IMR-90 (cell line): Measurements from ENCODE around the gene RDH13. TPM values are rescaled to one million over a fixed set of nuclear protein-coding genes. Genes with fewer than 3 reads are reported as not detected.
"Not testable (repeated sequence)": the region's sequence is repeated elsewhere in the genome, so short reads cannot be mapped to it uniquely, and the experiment has no call there.

ENCODE experiments used
- ATAC-seq: fragments of 200-7000 bp; cut with Tn5 transposase; 2 replicates; pipeline ENCODE4 v1.9.1; 2020; ENCODE audit warnings: low read depth, mild to moderate bottlenecking, moderate library complexity
- BruUV-seq: library from RNA; stranded (reverse); fragments of 400-500 nt; replicated peaks from 2 replicates; lab custom pipeline; 2021; lab: Mats Ljungman, UMichigan
- CTCF ChIA-PET: fragments of 300-600 bp; formaldehyde crosslinking; extraction: SDS; loops from one replicate; lab custom pipeline; 2021; ENCODE audit warnings: antibody characterized with exemption; lab: Yijun Ruan, JAX
- POLR2A ChIA-PET: fragments of 300-600 bp; sonication (Branson Sonifier 250); formaldehyde crosslinking; loops from one replicate; lab custom pipeline; 2022; ENCODE audit warnings: antibody characterized with exemption; ENCODE audit not compliant: unreplicated experiment; lab: Charles Lee
- DNase-seq: peaks from one replicate; pipeline ENCODE4 v3.0.0; 2013
- H2AFZ ChIP-seq: replicated peaks from 2 replicates; pipeline ENCODE3; 2013; ENCODE audit warnings: low read length, mild to moderate bottlenecking; ENCODE audit not compliant: poor library complexity
- H2AK5ac ChIP-seq: 2 replicates; pipeline ENCODE4 v1.6.1; 2013; ENCODE audit warnings: low read depth, low read length, inconsistent platforms
- H2AK9ac ChIP-seq: replicated peaks from 2 replicates; pipeline ENCODE3; 2013; ENCODE audit warnings: mild to moderate bottlenecking, low read depth, low read length, moderate library complexity; ENCODE audit not compliant: poor library complexity
- H2BK120ac ChIP-seq: 2 replicates; pipeline ENCODE4 v1.6.1; 2013; ENCODE audit warnings: low read depth, low read length, inconsistent platforms
- H2BK15ac ChIP-seq: 3 replicates; pipeline ENCODE4 v1.6.1; 2013; ENCODE audit warnings: low read depth, low read length, inconsistent platforms
- H2BK20ac ChIP-seq: 2 replicates; pipeline ENCODE4 v1.6.1; 2013; ENCODE audit warnings: low read depth, mild to moderate bottlenecking, inconsistent platforms, low read length, moderate library complexity
- H2BK5ac ChIP-seq: 2 replicates; pipeline ENCODE4 v1.6.1; 2013; ENCODE audit warnings: mild to moderate bottlenecking, low read depth, low read length, inconsistent platforms; ENCODE audit not compliant: poor library complexity, severe bottlenecking
- H3K14ac ChIP-seq: replicated peaks from 2 replicates; pipeline ENCODE4 v1.6.1; 2013; ENCODE audit warnings: low read depth, low read length, inconsistent platforms
- H3K18ac ChIP-seq: 2 replicates; pipeline ENCODE4 v1.6.1; 2013; ENCODE audit warnings: low read depth, low read length, control low read depth
- H3K23ac ChIP-seq: 2 replicates; pipeline ENCODE4 v1.6.1; 2013; ENCODE audit warnings: low read depth, low read length, inconsistent platforms
- H3K27ac ChIP-seq: 2 replicates; pipeline ENCODE4 v1.5.1; 2013; ENCODE audit warnings: mild to moderate bottlenecking, control low read depth, low read length; ENCODE audit not compliant: insufficient read depth
- H3K27me3 ChIP-seq: 2 replicates; pipeline ENCODE4 v1.6.1; 2013; ENCODE audit warnings: low read length; ENCODE audit not compliant: control insufficient read depth, insufficient read depth
- H3K36me3 ChIP-seq: 2 replicates; pipeline ENCODE4 v1.6.1; 2013; ENCODE audit warnings: low read length, mixed read lengths; ENCODE audit not compliant: control insufficient read depth, insufficient read depth
- H3K4ac ChIP-seq: 2 replicates; pipeline ENCODE4 v1.6.1; 2013; ENCODE audit warnings: low read depth, low read length, inconsistent platforms
- H3K4me1 ChIP-seq: 2 replicates; pipeline ENCODE4 v1.6.1; 2013; ENCODE audit warnings: low read length, mixed read lengths; ENCODE audit not compliant: control insufficient read depth, insufficient read depth
- H3K4me2 ChIP-seq: 2 replicates; pipeline ENCODE4 v1.6.1; 2013; ENCODE audit warnings: low read depth, mild to moderate bottlenecking, control low read depth, low read length, moderate library complexity
- H3K4me3 ChIP-seq: 2 replicates; pipeline ENCODE4 v1.5.1; 2013; ENCODE audit warnings: low read depth, mild to moderate bottlenecking, control low read depth, low read length, moderate library complexity; ENCODE audit not compliant: insufficient read depth
- H3K56ac ChIP-seq: 2 replicates; pipeline ENCODE4 v1.6.1; 2013; ENCODE audit warnings: low read length, inconsistent platforms; ENCODE audit not compliant: insufficient read depth; ENCODE audit errors: extremely low read depth
- H3K79me1 ChIP-seq, 2 experiments: 2 replicates each; pipeline ENCODE4 v1.6.1; 2013; ENCODE audit warnings: low read length in 2 of 2, inconsistent platforms in 1 of 2, low read depth in 1 of 2
- H3K9ac ChIP-seq: 2 replicates; pipeline ENCODE4 v1.6.1; 2013; ENCODE audit warnings: low read depth, low read length, control low read depth
- H3K9me1 ChIP-seq: 2 replicates; pipeline ENCODE4 v1.6.1; 2013; ENCODE audit warnings: low read length, inconsistent platforms; ENCODE audit not compliant: insufficient read depth
- H3K9me3 ChIP-seq: 2 replicates; pipeline ENCODE4 v1.6.1; 2013; ENCODE audit warnings: low read length; ENCODE audit not compliant: control insufficient read depth, insufficient read depth
- H4K20me1 ChIP-seq: 2 replicates; pipeline ENCODE4 v1.6.1; 2013; ENCODE audit warnings: low read length, inconsistent platforms; ENCODE audit not compliant: insufficient read depth
- H4K5ac ChIP-seq: 2 replicates; pipeline ENCODE4 v1.6.1; 2013; ENCODE audit warnings: mild to moderate bottlenecking, low read depth, low read length, control low read depth
- H4K8ac ChIP-seq, 2 experiments: 2 replicates each; pipeline ENCODE4 v1.6.1; 2013; ENCODE audit warnings: low read depth in 2 of 2, low read length in 2 of 2, control low read depth in 1 of 2, inconsistent platforms in 1 of 2
- H4K91ac ChIP-seq: 2 replicates; pipeline ENCODE4 v1.6.1; 2013; ENCODE audit warnings: low read depth, low read length, inconsistent platforms; ENCODE audit not compliant: insufficient read depth
- CTCF ChIP-seq: conservative IDR thresholded peaks from 2 replicates; pipeline ENCODE4 v1.5.1; 2012; ENCODE audit warnings: mild to moderate bottlenecking, low read depth, low read length, improper control_type of control experiment
- WGBS, 2 experiments: methylation state at CpG; one replicate each; pipeline versions ENCODE4 v1.1.5 to v1.1.7; 2013; ENCODE audit warnings: missing lambda C conversion rate in 2 of 2; ENCODE audit not compliant: insufficient read length in 1 of 2; ENCODE audit errors: extremely low coverage in 2 of 2; 5-methylcytosine and 5-hydroxymethylcytosine counted together
- dilution Hi-C: fragments of 300-500 bp; cut with HindIII; formaldehyde crosslinking; loops from one replicate; pipeline ENCODE4 v1.14.3; 2018; ENCODE audit warnings: low sequenced_read_pairs; ENCODE audit not compliant: unreplicated experiment
- in situ Hi-C: fragments of 300-500 bp; cut with MboI; formaldehyde crosslinking; loops from 3 replicates; pipeline ENCODE4 v1.14.3; 2019; ENCODE audit warnings: low sequenced_read_pairs, inconsistent platforms, mixed read lengths
- intact Hi-C: fragments of 100-400 bp; cut with micrococcal nuclease; formaldehyde crosslinking; loops from 2 replicates; pipeline ENCODE4 v1.10.0; 2022
- polyA plus RNA-seq, 3 experiments: library from polyadenylated mRNA; depleted of rRNA; stranded (reverse); fragments of >200 nt; gene quantifications; 2 replicates each; pipeline ENCODE4 v1.2.3, GENCODE V29; 2012; ENCODE audit warnings: low replicate concordance in 1 of 3
- total RNA-seq: library from RNA; depleted of rRNA; stranded (reverse); fragments of >200 nt; gene quantifications from 2 replicates; pipeline ENCODE4 v1.2.3, GENCODE V29; 2012

RDH13 gene
- total and polyA plus RNA-seq, 2 of the 4 experiments (the other 2 are of a cell fraction), result 7.5 to 7.8 TPM

GRCh38 chr19:55041244-55041626 is 21.7 kb downstream of the RDH13 start:
- H2AFZ ChIP-seq, result no peak overlapping the region
- H3K9me3 ChIP-seq, result no peaks in the 10 kb centered on the region
- no peak overlapping the region for H3K23ac ChIP-seq
- H3K27ac ChIP-seq, result no peak overlapping the region
- no peak overlapping the region for H3K4ac ChIP-seq
- no peak overlapping the region for H3K56ac ChIP-seq
- H3K79me1 ChIP-seq, result no peaks in the 10 kb centered on the region
- no peaks in the 10 kb centered on the region for H3K9me1 ChIP-seq
- ATAC-seq, result no peak
- no peaks in the 10 kb centered on the region for H3K27me3 ChIP-seq
- intact Hi-C loops (no loop called here), in situ Hi-C loops (no loop called here), dilution Hi-C loops (no loop called here)
- H2BK20ac ChIP-seq, result no peak overlapping the region
- H4K91ac ChIP-seq, result no peak overlapping the region
- TF ChIP-seq CTCF, result no peak
- H2BK5ac ChIP-seq, result no peak overlapping the region
- ChIA-PET POLR2A (no interaction called here), CTCF (no interaction called here)
- no peak for DNase-seq
- no peak overlapping the region for H3K14ac ChIP-seq
- no peaks in the 10 kb centered on the region for H3K4me1 ChIP-seq
- H4K5ac ChIP-seq, result no peak overlapping the region
- H2AK5ac ChIP-seq, result no peak overlapping the region
- H3K4me3 ChIP-seq, result no peak overlapping the region
- H3K36me3 ChIP-seq, result peaks cover 9% of the 10 kb centered on the region
- no peak overlapping the region for H3K9ac ChIP-seq
- no peak overlapping the region for H2BK15ac ChIP-seq
- no peak overlapping the region for H2AK9ac ChIP-seq
- no peak overlapping the region for H4K8ac ChIP-seq
- BruUV-seq, result no TSS peak
- H4K20me1 ChIP-seq, result no peaks in the 10 kb centered on the region
- H2BK120ac ChIP-seq, result no peak overlapping the region
- H3K4me2 ChIP-seq, result no peak overlapping the region
- H3K18ac ChIP-seq, result no peak overlapping the region
- WGBS, 2 experiments, result 100% methylated on average over 3 of the region's 10 CpGs; no CpG with 5 or more reads in 1 of the 2 experiments

- H3K14ac ChIP-seq, H2AK9ac ChIP-seq, H3K79me1 ChIP-seq, intact Hi-C loops, H2AFZ ChIP-seq, in situ Hi-C loops, H2AK5ac ChIP-seq, ATAC-seq, H3K9me1 ChIP-seq, H3K4ac ChIP-seq, H4K8ac ChIP-seq, H3K4me1 ChIP-seq, H2BK20ac ChIP-seq, BruUV-seq, dilution Hi-C loops, H2BK120ac ChIP-seq, DNase-seq, H3K36me3 ChIP-seq, H3K4me3 ChIP-seq, H4K5ac ChIP-seq, CTCF ChIA-PET, H2BK5ac ChIP-seq, POLR2A ChIA-PET, H4K91ac ChIP-seq, H3K23ac ChIP-seq, H3K56ac ChIP-seq, H3K27me3 ChIP-seq, H3K18ac ChIP-seq, H4K20me1 ChIP-seq, H3K9me3 ChIP-seq, H3K9ac ChIP-seq, H2BK15ac ChIP-seq, H3K27ac ChIP-seq, H3K4me2 ChIP-seq: not testable (repeated sequence)
- no CpG with 5 or more reads among the region's 12 CpGs for WGBS, 2 experiments
Observed at GRCh38 chr19:55040654-55041053, 22.3 kb downstream of the RDH13 start.
